ENCODE data around the gene MUC5B. TPM values are rescaled to one million over a fixed set of nuclear protein-coding genes. Genes with fewer than 3 reads are reported as not detected.

The MUC5B gene
- total RNA-seq, 2 experiments from 2014 or later: not detected

- ChIA-PET POLR2A (no interaction called here), CTCF (no interaction called here)
- Mint-ChIP-seq H3K27ac (no peak overlapping the region), H3K4me3 (no peak overlapping the region), H3K36me3 (ENCODE audit: low read depth) (no peaks in the 10 kb centered on the region), H3K4me1 (ENCODE audit: low read depth) (no peaks in the 10 kb centered on the region), H3K9me3 (no peaks in the 10 kb centered on the region), H3K27me3 (no peaks in the 10 kb centered on the region)
- Histone ChIP-seq H3K4me3 (ENCODE audit: low read length) (no peak overlapping the region), H3K36me3 (ENCODE audit: insufficient read depth, low read length) (no peaks in the 10 kb centered on the region), H3K4me1 (ENCODE audit: insufficient read depth, low read length) (no peaks in the 10 kb centered on the region), H3K27ac (ENCODE audit: low read depth in 1 of 2, low read length in 2 of 2) (no peak overlapping the region), H3K9me3 (ENCODE audit: control insufficient read depth in 1 of 2, insufficient read depth in 1 of 2, low read length in 2 of 2) (no peaks in the 10 kb centered on the region), H3K27me3 (ENCODE audit: control insufficient read depth in 1 of 2, insufficient read depth in 2 of 2, low read length in 2 of 2) (no peaks in the 10 kb centered on the region)
- ATAC-seq (ENCODE audit: poor library complexity) (no peak), DNase-seq (peak in 1 of 14 experiments; percentile 3)
- TF ChIP-seq, protein P1, sequence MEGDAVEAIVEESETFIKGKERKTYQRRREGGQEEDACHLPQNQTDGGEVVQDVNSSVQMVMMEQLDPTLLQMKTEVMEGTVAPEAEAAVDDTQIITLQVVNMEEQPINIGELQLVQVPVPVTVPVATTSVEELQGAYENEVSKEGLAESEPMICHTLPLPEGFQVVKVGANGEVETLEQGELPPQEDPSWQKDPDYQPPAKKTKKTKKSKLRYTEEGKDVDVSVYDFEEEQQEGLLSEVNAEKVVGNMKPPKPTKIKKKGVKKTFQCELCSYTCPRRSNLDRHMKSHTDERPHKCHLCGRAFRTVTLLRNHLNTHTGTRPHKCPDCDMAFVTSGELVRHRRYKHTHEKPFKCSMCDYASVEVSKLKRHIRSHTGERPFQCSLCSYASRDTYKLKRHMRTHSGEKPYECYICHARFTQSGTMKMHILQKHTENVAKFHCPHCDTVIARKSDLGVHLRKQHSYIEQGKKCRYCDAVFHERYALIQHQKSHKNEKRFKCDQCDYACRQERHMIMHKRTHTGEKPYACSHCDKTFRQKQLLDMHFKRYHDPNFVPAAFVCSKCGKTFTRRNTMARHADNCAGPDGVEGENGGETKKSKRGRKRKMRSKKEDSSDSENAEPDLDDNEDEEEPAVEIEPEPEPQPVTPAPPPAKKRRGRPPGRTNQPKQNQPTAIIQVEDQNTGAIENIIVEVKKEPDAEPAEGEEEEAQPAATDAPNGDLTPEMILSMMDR (IDR thresholded peaks at IDR 0.05): no peak
- intact Hi-C loops (cut with DNase I, micrococcal nuclease): no loop called here
These were observed 6.7 kb downstream of the MUC5B start for GRCh38 chr11:1229471-1230120.

- intact Hi-C loops (cut with DNase I, micrococcal nuclease): no loop called here
- TF ChIP-seq, protein P1 (IDR thresholded peaks at IDR 0.05): no peak
- H3K9me3 Mint-ChIP-seq: no peaks in the 10 kb centered on the region
- no peaks in the 10 kb centered on the region for H3K4me1 Mint-ChIP-seq (ENCODE audit: low read depth)
- Histone ChIP-seq H3K9me3 (ENCODE audit: control insufficient read depth in 1 of 2, insufficient read depth in 1 of 2, low read length in 2 of 2) (no peaks in the 10 kb centered on the region), H3K27ac (ENCODE audit: low read depth in 1 of 2, low read length in 2 of 2) (no peak overlapping the region), H3K4me1 (ENCODE audit: insufficient read depth, low read length) (no peaks in the 10 kb centered on the region), H3K4me3 (ENCODE audit: low read length) (no peak overlapping the region), H3K36me3 (ENCODE audit: insufficient read depth, low read length) (no peaks in the 10 kb centered on the region), H3K27me3 (ENCODE audit: control insufficient read depth in 1 of 2, insufficient read depth in 2 of 2, low read length in 2 of 2) (no peaks in the 10 kb centered on the region)
- POLR2A ChIA-PET: no interaction called here
- H3K4me3 Mint-ChIP-seq: no peak overlapping the region
- DNase-seq (peak in 1 of 14 experiments; percentile 1), ATAC-seq (ENCODE audit: poor library complexity) (no peak)
- H3K27me3 Mint-ChIP-seq: no peaks in the 10 kb centered on the region
- H3K27ac Mint-ChIP-seq: no peak overlapping the region
- CTCF ChIA-PET: no interaction called here
- H3K36me3 Mint-ChIP-seq (ENCODE audit: low read depth): no peaks in the 10 kb centered on the region
These were observed 7.2 kb downstream of the MUC5B start for GRCh38 chr11:1230121-1230455.

GRCh38 chr11:1230456-1231395, 7.9 kb downstream of the MUC5B start:
- no peaks in the 10 kb centered on the region for H3K27me3 Mint-ChIP-seq
- CTCF ChIA-PET: no interaction called here
- H3K4me1 Mint-ChIP-seq (ENCODE audit: low read depth): no peaks in the 10 kb centered on the region
- ATAC-seq (ENCODE audit: poor library complexity): no peak
- no peak overlapping the region for H3K27ac ChIP-seq (ENCODE audit: low read depth in 1 of 2, low read length in 2 of 2)
- H3K36me3 ChIP-seq (ENCODE audit: insufficient read depth, low read length): no peaks in the 10 kb centered on the region
- no peak overlapping the region for H3K4me3 ChIP-seq (ENCODE audit: low read length)
- POLR2A ChIA-PET: no interaction called here
- DNase-seq: peak in 1 of 14 experiments; percentile 1
- no peaks in the 10 kb centered on the region for H3K9me3 ChIP-seq (ENCODE audit: control insufficient read depth in 1 of 2, insufficient read depth in 1 of 2, low read length in 2 of 2)
- no peak overlapping the region for H3K4me3 Mint-ChIP-seq
- no peaks in the 10 kb centered on the region for H3K4me1 ChIP-seq (ENCODE audit: insufficient read depth, low read length)
- H3K36me3 Mint-ChIP-seq (ENCODE audit: low read depth): no peaks in the 10 kb centered on the region
- H3K9me3 Mint-ChIP-seq: no peaks in the 10 kb centered on the region
- H3K27ac Mint-ChIP-seq: no peak overlapping the region
- TF ChIP-seq, protein P1 (IDR thresholded peaks at IDR 0.05): no peak
- H3K27me3 ChIP-seq (ENCODE audit: control insufficient read depth in 1 of 2, insufficient read depth in 2 of 2, low read length in 2 of 2): no peaks in the 10 kb centered on the region
- intact Hi-C loops (cut with DNase I, micrococcal nuclease): no loop called here

Data from CD4-positive, alpha-beta T cell (primary cell).